ENCODE measurements around the gene NATD1. TPM values are rescaled to one million over a fixed set of nuclear protein-coding genes. Genes with fewer than 3 reads are reported as not detected.

The NATD1 gene
- polyA plus RNA-seq, 1 experiment: 13.3 TPM

DNA sequence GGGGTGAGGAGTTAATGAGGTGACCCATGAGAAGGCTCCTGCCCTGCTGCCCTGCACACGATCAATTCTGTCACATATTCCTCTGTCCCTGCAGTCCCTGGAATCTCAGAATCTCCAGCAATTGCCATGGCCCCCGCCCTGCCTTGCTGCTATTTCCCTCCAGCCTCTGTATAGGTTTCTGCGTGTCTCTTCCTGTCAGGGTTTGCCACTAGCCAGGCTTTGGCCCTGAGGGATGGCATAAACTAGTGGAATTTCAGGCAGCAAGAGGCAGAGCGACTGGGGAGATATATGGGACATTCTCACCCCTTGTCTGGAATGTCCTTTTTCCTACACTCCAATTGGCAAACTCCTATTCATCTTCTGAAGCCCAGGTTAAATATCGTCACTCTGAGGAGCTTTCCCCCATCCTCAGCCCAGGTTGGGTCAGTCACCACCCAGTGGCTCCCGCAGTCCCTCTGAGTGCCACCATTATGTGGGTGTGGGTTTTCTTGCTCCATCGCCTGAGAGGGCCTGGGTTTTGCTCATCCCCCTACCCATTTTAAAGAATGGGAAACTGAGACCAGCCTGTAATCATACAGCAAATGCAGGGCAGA is 15.5 kb upstream of the NATD1 start:
- no peak for DNase-seq (ENCODE audit: low read depth)
- CTCF ChIA-PET: interaction anchor here (0.6 to 0.7 kb wide), 2 partner anchors 8 to 13 kb away, joined by 3 read pairs; no protein-coding TSS in a partner anchor
- TF ChIP-seq, protein P1, sequence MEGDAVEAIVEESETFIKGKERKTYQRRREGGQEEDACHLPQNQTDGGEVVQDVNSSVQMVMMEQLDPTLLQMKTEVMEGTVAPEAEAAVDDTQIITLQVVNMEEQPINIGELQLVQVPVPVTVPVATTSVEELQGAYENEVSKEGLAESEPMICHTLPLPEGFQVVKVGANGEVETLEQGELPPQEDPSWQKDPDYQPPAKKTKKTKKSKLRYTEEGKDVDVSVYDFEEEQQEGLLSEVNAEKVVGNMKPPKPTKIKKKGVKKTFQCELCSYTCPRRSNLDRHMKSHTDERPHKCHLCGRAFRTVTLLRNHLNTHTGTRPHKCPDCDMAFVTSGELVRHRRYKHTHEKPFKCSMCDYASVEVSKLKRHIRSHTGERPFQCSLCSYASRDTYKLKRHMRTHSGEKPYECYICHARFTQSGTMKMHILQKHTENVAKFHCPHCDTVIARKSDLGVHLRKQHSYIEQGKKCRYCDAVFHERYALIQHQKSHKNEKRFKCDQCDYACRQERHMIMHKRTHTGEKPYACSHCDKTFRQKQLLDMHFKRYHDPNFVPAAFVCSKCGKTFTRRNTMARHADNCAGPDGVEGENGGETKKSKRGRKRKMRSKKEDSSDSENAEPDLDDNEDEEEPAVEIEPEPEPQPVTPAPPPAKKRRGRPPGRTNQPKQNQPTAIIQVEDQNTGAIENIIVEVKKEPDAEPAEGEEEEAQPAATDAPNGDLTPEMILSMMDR (IDR thresholded peaks at IDR 0.05; ENCODE audit: insufficient read depth, low read depth, low read length): no peak
- H3K27me3 ChIP-seq (ENCODE audit: control insufficient read depth, insufficient read depth, low read length): no peaks in the 10 kb centered on the region
- H3K4me3 ChIP-seq (ENCODE audit: low read depth, low read length): no peak overlapping the region
- no peaks in the 10 kb centered on the region for H3K36me3 ChIP-seq (ENCODE audit: control insufficient read depth, insufficient read depth, low read length)
- POLR2A ChIA-PET: interaction anchor here (0.6 kb wide), 1 partner anchor 212 kb away, joined by 18 read pairs; no protein-coding TSS in a partner anchor

DNA sequence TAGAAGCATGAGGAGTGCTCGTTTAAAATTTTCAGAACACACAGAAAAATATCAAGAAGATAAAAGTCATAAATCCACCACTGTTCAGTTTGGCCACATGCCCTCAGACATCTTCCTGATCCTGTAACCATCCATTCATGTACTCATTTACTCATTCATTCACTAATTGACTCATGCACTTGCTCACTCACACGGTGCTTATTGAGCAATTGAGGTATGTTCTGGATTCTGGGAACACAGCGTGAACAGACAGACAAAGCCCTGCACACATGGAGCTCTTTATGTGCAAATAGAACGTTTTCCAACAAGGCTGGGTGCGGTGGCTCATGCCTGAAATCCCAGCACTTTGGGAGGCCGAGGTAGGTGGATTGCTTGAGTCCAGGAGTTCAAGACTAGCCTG is 10.2 kb upstream of the NATD1 start:
- POLR2A ChIA-PET: no interaction called here
- DNase-seq (ENCODE audit: low read depth): no peak
- H3K4me3 ChIP-seq (ENCODE audit: low read depth, low read length): no peak overlapping the region
- CTCF ChIA-PET: interaction anchor here (1.0 kb wide), 1 partner anchor 9 kb away, joined by 4 read pairs; no protein-coding TSS in a partner anchor
- no peaks in the 10 kb centered on the region for H3K36me3 ChIP-seq (ENCODE audit: control insufficient read depth, insufficient read depth, low read length)
- H3K27me3 ChIP-seq (ENCODE audit: control insufficient read depth, insufficient read depth, low read length): no peaks in the 10 kb centered on the region
- TF ChIP-seq, protein P1 (IDR thresholded peaks at IDR 0.05; ENCODE audit: insufficient read depth, low read depth, low read length): no peak

DNA sequence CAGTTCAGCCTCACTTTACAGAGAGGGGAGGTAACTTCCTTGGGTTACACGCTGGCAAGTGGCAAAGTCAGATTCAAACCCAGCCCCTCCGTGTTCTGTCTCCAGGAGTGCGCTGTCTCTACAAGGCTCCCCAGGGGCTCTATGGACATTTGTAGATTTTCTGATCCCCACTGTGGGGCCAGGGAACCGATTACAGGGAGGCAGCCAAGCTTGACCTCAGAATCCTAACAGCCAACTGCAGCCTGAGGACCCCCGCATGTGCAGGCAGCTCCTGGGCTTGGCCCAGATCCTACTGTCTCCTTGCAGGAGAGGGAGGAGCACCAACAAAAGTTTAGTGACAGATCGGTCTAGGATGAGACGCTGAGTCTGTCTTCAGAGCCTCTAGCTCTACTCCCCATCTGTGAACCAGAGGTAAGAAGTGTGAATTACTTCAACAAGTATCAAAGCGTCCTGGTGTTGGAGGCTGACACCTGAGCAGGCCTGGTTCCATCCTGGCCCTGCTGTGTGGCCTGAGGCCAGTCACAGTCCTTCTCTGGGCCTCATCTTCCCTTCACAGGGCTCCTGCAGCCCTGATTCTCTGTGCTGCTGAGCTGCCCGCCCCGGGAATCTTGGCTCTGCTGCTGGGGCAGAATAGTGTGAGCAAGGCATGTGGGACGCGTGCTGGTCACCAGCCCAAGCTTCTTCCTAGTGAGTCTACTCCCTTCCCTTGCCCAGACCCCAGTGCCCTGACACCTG is 9.2 kb upstream of the NATD1 start:
- ChIA-PET POLR2A (no interaction called here), CTCF (no interaction called here)
- H3K4me3 ChIP-seq (ENCODE audit: low read depth, low read length): no peak overlapping the region
- no peaks in the 10 kb centered on the region for H3K27me3 ChIP-seq (ENCODE audit: control insufficient read depth, insufficient read depth, low read length)
- no peak for DNase-seq (ENCODE audit: low read depth)
- H3K36me3 ChIP-seq (ENCODE audit: control insufficient read depth, insufficient read depth, low read length): no peaks in the 10 kb centered on the region
- TF ChIP-seq, protein P1 (IDR thresholded peaks at IDR 0.05; ENCODE audit: insufficient read depth, low read depth, low read length): no peak

DNA sequence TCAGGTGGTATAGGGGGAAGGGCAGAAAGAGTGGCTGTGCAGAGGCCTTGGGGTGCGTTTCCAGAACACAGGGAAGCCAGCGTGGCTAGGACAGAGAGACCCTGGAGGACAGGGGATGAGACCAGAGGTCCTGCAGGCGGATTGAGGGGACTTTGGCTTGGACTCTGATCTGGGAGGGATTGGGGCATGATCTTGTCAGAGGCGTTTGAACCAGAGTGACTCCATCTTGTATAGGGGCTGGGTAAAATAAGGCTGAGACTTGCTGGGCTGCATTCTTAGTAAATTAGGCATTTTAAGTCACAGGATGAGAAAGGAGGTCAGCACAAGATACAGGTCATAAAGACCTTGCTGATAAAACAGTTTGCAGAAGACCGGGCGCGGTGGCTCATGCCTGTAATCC is 5.4 kb upstream of the NATD1 start:
- Histone ChIP-seq H3K36me3 (ENCODE audit: control insufficient read depth, insufficient read depth, low read length) (no peaks in the 10 kb centered on the region), H3K4me3 (ENCODE audit: low read depth, low read length) (no peak overlapping the region), H3K27me3 (ENCODE audit: control insufficient read depth, insufficient read depth, low read length) (no peaks in the 10 kb centered on the region)
- TF ChIP-seq, protein P1 (IDR thresholded peaks at IDR 0.05; ENCODE audit: insufficient read depth, low read depth, low read length): no peak
- no peak for DNase-seq (ENCODE audit: low read depth)
- ChIA-PET POLR2A (no interaction called here), CTCF (interaction anchor here (1.8 kb wide), 1 partner anchor 253 kb away, joined by 3 read pairs; no protein-coding TSS in a partner anchor)

DNA sequence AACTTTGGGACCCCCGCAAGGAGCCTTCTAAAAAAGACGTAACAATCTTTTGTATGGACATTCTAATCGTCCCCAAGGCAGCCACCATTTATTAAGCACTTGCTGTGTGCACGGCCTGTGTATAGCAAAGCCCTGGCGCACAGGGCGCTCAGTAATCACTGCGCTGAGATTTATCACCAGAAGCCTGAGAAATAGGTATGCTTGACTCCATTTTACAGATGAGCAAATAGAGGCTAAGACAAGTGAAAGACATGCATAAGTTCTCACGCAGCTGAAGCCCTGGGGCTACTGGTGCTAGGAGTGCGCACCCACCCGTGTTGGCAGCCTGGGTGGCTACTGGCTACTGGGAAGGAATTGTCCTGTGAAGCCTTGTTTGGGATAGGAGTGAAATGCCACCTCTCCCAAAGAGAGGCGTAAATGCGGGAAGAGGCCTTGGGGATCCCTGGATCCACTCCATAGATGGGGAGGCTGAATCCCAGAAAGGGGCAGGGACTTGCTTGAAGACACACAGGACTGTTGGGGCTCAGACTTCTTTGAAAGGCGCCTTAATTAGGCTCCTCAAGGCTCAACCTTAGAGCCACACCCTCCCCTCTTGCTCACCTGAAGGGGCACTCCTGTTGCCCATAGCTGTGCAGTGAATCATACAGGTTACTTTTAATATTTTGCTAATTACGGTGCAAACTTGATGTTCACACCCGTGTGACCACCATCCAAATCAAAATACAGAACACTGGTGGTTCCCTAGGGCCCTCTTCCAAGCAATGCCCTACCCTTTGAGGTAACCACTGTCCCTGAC is 634 bp upstream of the NATD1 start:
- ChIA-PET CTCF (interaction anchor here (0.7 kb wide), 1 partner anchor 26 kb away, joined by 4 read pairs; no protein-coding TSS in a partner anchor), POLR2A (interaction anchor here (0.6 kb wide), 2 partner anchors 34 to 43 kb away, joined by 4 read pairs; no protein-coding TSS in a partner anchor)
- H3K36me3 ChIP-seq (ENCODE audit: control insufficient read depth, insufficient read depth, low read length): peaks cover 2% of the 10 kb centered on the region; the same call in 1 of the 2 replicates
- no peak for DNase-seq (ENCODE audit: low read depth)
- H3K27me3 ChIP-seq (ENCODE audit: control insufficient read depth, insufficient read depth, low read length): no peaks in the 10 kb centered on the region
- TF ChIP-seq, protein P1 (IDR thresholded peaks at IDR 0.05; ENCODE audit: insufficient read depth, low read depth, low read length): no peak
- H3K4me3 ChIP-seq (ENCODE audit: low read depth, low read length): peak overlapping the region; percentile 76

Measured in BJ (cell line).